A673 (cell line): ENCODE results near the gene SGMS1. TPM values are rescaled to one million over a fixed set of nuclear protein-coding genes. Genes with fewer than 3 reads are reported as not detected.

Source experiments
- BruUV-seq: library from RNA; stranded (reverse); fragments of 400-500 nt; replicated peaks from 2 replicates; lab custom pipeline; 2021; lab: Mats Ljungman, UMichigan
- CTCF ChIA-PET: fragments of 300-600 bp; sonication (Branson Sonifier 250); formaldehyde crosslinking; loops from one replicate; lab custom pipeline; 2022; ENCODE audit warnings: antibody characterized with exemption; lab: Charles Lee
- POLR2A ChIA-PET: fragments of 300-600 bp; sonication (Branson Sonifier 250); formaldehyde crosslinking; loops from one replicate; lab custom pipeline; 2022; ENCODE audit warnings: antibody characterized with exemption; ENCODE audit not compliant: low non-redundant PET; lab: Charles Lee
- DNase-seq: peaks from one replicate; pipeline ENCODE4 v3.0.0-alpha.2; 2015; ENCODE audit warnings: low spot score
- H3K27ac ChIP-seq: fragments of 200-600 bp; sonication (generic); 2 replicates; pipeline ENCODE4 v1.5.1; 2016; ENCODE audit warnings: mixed run types, low read depth, mild to moderate bottlenecking, mixed read lengths, antibody characterized with exemption, low read length; ENCODE audit not compliant: poor library complexity, severe bottlenecking
- H3K27me3 ChIP-seq: fragments of 200-600 bp; sonication (generic); replicated peaks from 2 replicates; pipeline ENCODE4 v1.6.1; 2017; ENCODE audit warnings: mixed run types, low read depth, mild to moderate bottlenecking, mixed read lengths, antibody characterized with exemption, low read length; ENCODE audit not compliant: insufficient read depth, poor library complexity
- H3K36me3 ChIP-seq: fragments of 200-600 bp; sonication (generic); 2 replicates; pipeline ENCODE4 v1.6.1; 2016; ENCODE audit warnings: mixed run types, mild to moderate bottlenecking, mixed read lengths, antibody characterized with exemption, low read length; ENCODE audit not compliant: insufficient read depth, poor library complexity, severe bottlenecking
- H3K4me1 ChIP-seq: fragments of 200-600 bp; sonication (generic); 2 replicates; pipeline ENCODE4 v1.6.1; 2017; ENCODE audit warnings: mixed run types, mild to moderate bottlenecking, mixed read lengths, antibody characterized with exemption, low read length; ENCODE audit not compliant: insufficient read depth, poor library complexity, severe bottlenecking
- H3K4me3 ChIP-seq: fragments of 200-600 bp; sonication (generic); 2 replicates; pipeline ENCODE4 v1.5.1; 2016; ENCODE audit warnings: low read depth, mixed run types, mild to moderate bottlenecking, mixed read lengths, low read length; ENCODE audit not compliant: poor library complexity, severe bottlenecking
- H3K9me3 ChIP-seq: fragments of 200-600 bp; sonication (generic); 2 replicates; pipeline ENCODE4 v1.6.1; 2016; ENCODE audit warnings: mixed run types, low read depth, mild to moderate bottlenecking, mixed read lengths, antibody characterized with exemption, low read length; ENCODE audit not compliant: poor library complexity, severe bottlenecking
- EZH2 ChIP-seq: fragments of 200-600 bp; sonication (generic); IDR thresholded peaks from 2 replicates; pipeline ENCODE4 v1.6.1; 2017; ENCODE audit warnings: borderline replicate concordance, low read depth, mild to moderate bottlenecking, mixed read lengths, antibody characterized with exemption, low read length; ENCODE audit not compliant: poor library complexity, severe bottlenecking
- intact Hi-C: fragments of 100-400 bp; cut with micrococcal nuclease; formaldehyde crosslinking; loops from one replicate; pipeline ENCODE4 v1.10.0; 2022; ENCODE audit not compliant: unreplicated experiment
- total RNA-seq: library from RNA; stranded (reverse); gene quantifications from 2 replicates; pipeline ENCODE4 v1.2.3, GENCODE V29; 2021
- TF ChIP-seq, protein P1 (sequence below): fragments of 300-800, 200-600 bp; sonication (generic); conservative IDR thresholded peaks from 2 replicates; pipeline ENCODE4 v1.5.1; 2017; ENCODE audit warnings: low read depth, mild to moderate bottlenecking, antibody characterized with exemption, low read length, moderate library complexity, mixed read lengths

Gene SGMS1
- total RNA-seq, 1 experiment from 2014 or later, result 13.0 TPM

DNA sequence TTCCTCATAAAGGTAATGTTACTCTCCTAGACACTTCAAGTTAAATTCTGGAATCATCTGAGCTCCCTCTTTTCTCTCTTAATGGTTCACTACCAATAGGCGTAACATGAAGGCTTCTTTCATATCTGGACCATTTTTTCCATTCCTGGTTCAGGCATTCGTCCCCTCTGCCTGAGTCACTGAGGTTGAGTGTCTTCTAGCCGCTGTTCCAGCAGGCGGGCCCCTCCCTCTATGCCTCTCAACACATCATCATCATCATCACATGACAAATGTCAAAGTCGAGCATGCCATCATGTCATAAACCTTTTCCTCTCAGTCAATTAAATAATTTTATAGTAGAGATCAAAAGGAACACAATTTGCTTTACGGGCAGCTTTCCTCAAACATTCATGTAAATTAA, 203.6 kb downstream of the SGMS1 start:
- Histone ChIP-seq H3K36me3 (no peaks in the 10 kb centered on the region), H3K27me3 (no peaks in the 10 kb centered on the region), H3K4me3 (no peak overlapping the region), H3K27ac (no peak overlapping the region), H3K4me1 (no peaks in the 10 kb centered on the region), H3K9me3 (no peaks in the 10 kb centered on the region)
- TF ChIP-seq EZH2, result no peak
- TF ChIP-seq, protein P1, sequence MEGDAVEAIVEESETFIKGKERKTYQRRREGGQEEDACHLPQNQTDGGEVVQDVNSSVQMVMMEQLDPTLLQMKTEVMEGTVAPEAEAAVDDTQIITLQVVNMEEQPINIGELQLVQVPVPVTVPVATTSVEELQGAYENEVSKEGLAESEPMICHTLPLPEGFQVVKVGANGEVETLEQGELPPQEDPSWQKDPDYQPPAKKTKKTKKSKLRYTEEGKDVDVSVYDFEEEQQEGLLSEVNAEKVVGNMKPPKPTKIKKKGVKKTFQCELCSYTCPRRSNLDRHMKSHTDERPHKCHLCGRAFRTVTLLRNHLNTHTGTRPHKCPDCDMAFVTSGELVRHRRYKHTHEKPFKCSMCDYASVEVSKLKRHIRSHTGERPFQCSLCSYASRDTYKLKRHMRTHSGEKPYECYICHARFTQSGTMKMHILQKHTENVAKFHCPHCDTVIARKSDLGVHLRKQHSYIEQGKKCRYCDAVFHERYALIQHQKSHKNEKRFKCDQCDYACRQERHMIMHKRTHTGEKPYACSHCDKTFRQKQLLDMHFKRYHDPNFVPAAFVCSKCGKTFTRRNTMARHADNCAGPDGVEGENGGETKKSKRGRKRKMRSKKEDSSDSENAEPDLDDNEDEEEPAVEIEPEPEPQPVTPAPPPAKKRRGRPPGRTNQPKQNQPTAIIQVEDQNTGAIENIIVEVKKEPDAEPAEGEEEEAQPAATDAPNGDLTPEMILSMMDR, result no peak
- ChIA-PET CTCF (no interaction called here), POLR2A (no interaction called here)
- intact Hi-C loops, result no loop called here
- DNase-seq, result no peak
- no TSS peak for BruUV-seq

DNA sequence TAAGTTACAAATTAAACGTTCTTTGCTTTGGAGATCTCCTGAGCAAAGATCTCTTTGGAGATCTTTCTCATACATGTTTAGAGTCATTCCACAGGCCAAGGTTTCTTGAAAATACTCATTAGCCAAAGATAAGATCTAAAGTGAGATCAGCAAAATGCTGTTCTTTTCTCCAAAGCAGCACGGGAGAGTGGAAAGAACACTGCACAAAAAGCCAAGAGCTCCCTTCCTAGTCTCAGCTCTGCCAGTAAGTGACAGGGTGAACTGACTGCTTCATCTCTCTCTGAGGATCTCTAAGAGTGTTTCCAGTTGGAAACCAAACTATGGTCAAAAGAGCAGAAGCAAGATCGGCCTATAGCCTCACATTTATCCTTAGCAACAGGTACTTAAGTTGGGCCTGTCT, 204.0 kb downstream of the SGMS1 start:
- Histone ChIP-seq H3K27me3 (no peaks in the 10 kb centered on the region), H3K4me3 (no peak overlapping the region), H3K9me3 (no peaks in the 10 kb centered on the region), H3K4me1 (no peaks in the 10 kb centered on the region), H3K36me3 (no peaks in the 10 kb centered on the region), H3K27ac (no peak overlapping the region)
- TF ChIP-seq, protein P1, result no peak
- no peak for TF ChIP-seq EZH2
- intact Hi-C loops, result loop anchor here (5.0 kb wide), 1 partner anchor 203 kb away; the partner anchor contains the start of gene SGMS1
- no peak for DNase-seq
- no TSS peak for BruUV-seq
- ChIA-PET POLR2A (no interaction called here), CTCF (no interaction called here)

DNA sequence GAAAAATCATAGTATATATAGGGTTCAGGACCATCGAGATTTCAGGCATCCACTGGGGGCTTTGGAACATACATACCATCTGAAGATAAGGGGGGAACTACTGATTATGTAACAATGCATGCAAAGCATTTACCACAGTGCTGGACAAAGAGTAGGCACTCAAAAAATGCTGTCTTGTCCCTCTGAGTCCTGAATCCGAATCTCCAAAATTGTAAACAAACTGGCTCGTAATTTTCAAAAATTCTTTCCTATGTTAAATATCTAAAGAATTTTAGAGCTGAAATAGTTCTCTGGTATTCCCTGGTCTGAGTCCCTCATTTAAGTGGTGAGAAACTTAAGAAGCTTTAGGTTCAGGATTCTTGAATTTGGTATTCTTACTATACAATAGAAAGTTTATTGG, 204.7 kb downstream of the SGMS1 start:
- no peaks in the 10 kb centered on the region for H3K4me1 ChIP-seq
- POLR2A ChIA-PET, result no interaction called here
- intact Hi-C loops, result loop anchor here (5.0 kb wide), 1 partner anchor 203 kb away; the partner anchor contains the start of gene SGMS1
- no peaks in the 10 kb centered on the region for H3K36me3 ChIP-seq
- H3K4me3 ChIP-seq, result no peak overlapping the region
- BruUV-seq, result no TSS peak
- CTCF ChIA-PET, result no interaction called here
- TF ChIP-seq, protein P1, result no peak
- TF ChIP-seq EZH2, result no peak
- DNase-seq, result no peak
- H3K27me3 ChIP-seq, result no peaks in the 10 kb centered on the region
- no peak overlapping the region for H3K27ac ChIP-seq
- no peaks in the 10 kb centered on the region for H3K9me3 ChIP-seq
